SH-SY5Y (cell line): ENCODE data around the gene CELA1.

Experiments used
- GATA2 ChIP-seq: IDR thresholded peaks from 2 replicates; pipeline ENCODE4 v1.6.1; 2011; ENCODE audit warnings: mild to moderate bottlenecking, low read depth, low read length
- GATA3 ChIP-seq: IDR thresholded peaks from 2 replicates; pipeline ENCODE4 v1.6.1; 2011; ENCODE audit warnings: low read depth, mild to moderate bottlenecking, low read length, moderate library complexity

GRCh38 chr12:51372021-51372420 is 25.5 kb upstream of the CELA1 start:
- TF ChIP-seq GATA3: no peak
- TF ChIP-seq GATA2: no peak
